HG03460 (cell line): Measurements from ENCODE around the gene NOL7.

Experiments
- ATAC-seq: cut with Tn5 transposase; IDR thresholded peaks from one replicate; pipeline ENCODE4 v1.9.1; 2021; ENCODE audit not compliant: unreplicated experiment

Gene NOL7

GRCh38 chr6:13649393-13649792 lies 34.3 kb downstream of the NOL7 start:
- no peak for ATAC-seq

- ATAC-seq: no peak
Measured at GRCh38 chr6:13653296-13653695, 38.2 kb downstream of the NOL7 start.

DNA sequence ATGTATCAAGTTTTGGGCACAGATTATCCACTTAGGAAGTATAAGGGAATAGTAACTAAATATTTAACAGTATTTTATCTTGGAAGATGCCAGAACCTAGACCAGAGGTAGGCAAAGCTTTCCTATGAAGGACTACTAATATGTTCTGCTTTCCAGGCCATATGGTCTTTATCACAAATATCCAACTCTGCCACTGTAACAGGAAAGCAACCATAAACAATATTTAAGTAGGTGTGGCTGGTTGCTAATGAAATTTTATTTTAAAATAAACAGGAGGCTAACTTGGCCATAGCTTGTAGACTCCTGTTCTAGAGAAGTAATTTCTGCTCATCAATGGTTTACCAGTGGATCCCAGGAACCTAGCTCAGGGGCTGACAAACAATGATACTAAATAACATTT lies 39.4 kb downstream of the NOL7 start:
- no peak for ATAC-seq

DNA sequence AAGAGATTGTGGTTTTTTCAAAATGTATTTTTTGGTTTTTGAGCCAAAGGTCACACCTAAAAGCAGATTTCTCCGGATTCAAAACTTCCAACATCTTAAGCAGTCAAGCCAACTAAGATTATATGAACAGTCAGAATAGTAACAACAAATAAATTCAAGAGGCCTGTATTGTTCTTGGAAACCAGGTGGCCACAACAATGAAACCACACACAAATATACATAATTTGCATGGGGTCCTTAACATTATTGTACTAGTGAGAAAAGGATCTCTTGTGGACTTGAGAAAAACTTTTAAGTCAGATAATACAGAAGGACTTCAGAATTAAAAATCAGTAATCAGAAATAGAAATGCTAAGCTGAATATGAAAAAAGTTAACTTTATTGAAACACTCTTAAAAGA lies 40.6 kb downstream of the NOL7 start:
- no peak for ATAC-seq

GRCh38 chr6:13660273-13660672 lies 45.1 kb downstream of the NOL7 start:
- ATAC-seq: no peak

GRCh38 chr6:13660893-13661292 lies 45.8 kb downstream of the NOL7 start:
- ATAC-seq: no peak

DNA sequence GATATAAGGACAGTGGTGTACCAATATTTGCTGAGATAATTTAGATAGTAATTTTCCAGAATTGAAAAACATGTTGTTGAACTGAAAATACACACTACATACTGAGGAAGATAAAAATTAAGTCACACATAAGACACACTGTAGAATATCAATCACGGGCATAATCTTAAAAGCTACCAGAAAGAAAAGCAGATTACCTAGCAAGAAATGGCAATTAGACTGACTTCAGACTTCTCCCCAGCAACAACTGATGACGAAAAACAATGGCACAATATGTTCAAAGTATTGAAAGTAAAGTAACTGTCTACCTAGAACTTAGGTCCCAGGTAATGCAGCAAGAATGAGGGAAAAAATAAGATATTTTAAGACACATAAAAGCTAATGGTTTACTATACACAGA lies 46.5 kb downstream of the NOL7 start:
- ATAC-seq: no peak

DNA sequence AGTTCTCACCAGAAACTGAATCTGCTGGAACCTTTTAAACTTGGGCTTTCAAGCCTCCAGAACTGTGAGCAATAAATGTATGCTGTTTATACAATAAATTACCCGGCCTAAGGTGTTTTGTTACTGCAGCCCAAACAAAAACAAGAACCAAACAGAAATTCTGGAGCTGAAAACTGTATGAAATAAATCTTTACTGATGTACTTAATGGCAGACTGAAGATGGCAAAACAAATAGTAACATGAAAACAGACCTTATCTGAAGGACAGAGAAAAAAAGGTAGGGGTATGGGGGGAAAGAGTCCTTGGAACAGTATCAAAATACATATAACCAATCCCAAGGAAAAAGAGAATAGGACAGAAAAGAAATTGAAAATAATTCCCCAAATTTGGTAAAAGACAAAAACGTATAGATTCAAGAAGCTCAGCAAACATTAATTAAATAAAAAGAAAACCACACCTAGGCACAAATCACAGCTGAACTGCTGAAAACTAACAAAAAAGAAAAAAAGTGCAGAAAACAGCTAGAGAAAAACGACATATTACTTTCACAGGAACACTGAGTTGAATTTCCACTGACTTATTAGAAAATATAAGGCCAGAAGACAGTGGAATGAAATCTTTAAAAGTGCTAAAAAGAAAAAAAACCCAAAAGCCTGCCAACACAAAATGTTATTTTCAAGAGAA lies 47.7 kb downstream of the NOL7 start:
- no peak for ATAC-seq

DNA sequence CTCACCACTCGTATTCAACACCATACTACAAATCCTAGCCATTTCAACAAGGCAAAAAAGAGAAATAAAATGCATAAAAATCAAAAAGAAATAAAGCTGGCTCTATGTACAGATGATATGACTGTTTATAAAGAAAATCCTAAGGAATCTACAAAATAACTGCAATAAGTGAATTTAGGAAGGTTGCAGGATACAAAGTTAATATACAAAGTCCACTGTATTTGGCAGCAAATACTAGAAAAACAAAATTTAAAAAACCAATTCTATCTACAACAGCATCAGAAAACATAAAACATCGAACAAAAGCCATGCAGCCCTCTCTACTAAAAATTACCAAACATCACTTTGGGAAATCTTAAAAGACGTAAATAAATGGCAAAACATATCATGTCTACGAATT lies 48.9 kb downstream of the NOL7 start:
- ATAC-seq: no peak

GRCh38 chr6:13664703-13665352 lies 49.7 kb downstream of the NOL7 start:
- no peak for ATAC-seq

DNA sequence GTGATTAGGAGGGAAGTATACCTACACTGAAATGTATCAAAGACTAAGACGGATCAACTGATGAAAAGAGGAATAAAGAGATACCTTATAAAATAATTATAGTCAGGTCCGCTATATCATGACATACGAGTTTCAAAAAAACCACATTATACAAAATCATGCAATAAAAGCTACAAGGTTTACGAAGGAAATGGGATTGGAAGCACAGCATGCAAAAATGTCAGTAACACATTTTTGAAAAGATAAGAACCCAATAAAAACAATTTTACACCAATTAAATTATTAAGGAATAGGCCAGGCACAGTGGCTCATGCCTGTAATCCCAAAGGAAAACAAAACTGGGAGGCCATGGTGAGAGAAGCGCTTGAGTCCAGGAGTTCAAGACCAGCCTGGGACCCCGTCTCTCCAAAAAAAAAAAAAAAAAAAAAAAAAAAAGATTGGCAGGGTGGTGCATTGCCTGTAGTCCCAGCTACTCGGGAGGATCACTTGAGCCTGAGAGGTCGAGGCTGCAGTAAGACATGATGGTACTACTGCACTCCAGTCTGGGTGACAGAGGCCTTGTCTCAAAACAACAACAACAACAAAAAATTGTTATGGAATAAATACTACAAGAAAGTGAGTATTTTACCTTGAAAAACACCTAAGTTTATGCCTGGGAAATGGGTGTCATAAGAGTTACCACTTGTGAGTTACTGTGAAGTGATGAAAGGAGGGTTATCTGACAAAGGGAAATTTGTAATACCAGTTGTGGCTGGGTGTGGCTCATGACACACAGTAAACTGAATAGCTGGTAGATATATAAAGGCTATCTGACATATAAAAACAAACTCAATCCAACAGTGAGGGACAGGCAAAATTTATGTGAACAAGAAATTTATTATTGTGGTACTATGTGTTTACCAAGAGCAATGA lies 51.3 kb downstream of the NOL7 start:
- no peak for ATAC-seq

DNA sequence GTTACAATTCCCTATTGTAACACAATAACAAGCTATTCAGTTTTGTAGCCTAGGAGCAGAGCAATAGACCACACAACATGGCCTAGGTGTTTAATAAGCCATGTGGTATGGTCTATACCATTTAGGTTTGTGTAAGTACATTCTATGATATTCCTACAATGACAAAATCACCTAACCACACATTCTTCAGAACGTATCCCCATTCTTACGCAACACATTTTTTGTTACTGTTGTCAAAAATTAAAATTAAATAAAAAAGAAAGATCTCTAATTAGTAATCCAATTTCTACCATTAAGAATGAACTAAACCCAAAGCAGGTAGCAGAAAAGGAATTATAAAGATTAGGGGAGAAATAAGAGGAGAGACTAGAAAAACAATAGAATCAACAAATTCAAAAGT lies 52.5 kb downstream of the NOL7 start:
- ATAC-seq: no peak

DNA sequence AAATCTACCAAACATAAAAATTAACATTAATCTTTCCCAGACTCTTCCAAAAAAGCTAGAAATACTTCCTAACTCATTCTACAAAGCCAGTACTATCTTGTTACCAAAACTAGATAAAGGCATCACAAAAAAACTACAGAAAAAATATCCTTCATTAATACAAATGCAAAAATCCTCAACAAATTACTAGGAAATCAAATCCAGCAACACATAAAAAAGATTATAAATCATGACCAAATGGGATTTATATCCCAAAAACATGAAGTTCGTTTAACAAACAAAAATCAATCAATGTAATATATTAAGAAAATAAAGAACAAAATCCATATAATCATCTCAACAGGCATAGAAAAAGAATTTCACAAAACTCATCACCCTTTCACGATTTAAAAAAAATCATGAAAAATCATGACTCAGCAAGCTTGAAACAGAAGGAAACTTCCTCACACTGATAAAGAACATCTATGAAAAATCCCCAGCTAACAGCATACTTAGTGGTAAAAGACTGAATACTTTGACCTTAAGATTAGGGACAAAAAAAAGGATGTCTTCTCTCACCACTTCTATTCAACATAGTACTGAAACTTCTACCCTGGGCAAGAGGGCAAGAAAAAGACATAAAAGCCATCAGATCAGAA lies 53.3 kb downstream of the NOL7 start:
- no peak for ATAC-seq

DNA sequence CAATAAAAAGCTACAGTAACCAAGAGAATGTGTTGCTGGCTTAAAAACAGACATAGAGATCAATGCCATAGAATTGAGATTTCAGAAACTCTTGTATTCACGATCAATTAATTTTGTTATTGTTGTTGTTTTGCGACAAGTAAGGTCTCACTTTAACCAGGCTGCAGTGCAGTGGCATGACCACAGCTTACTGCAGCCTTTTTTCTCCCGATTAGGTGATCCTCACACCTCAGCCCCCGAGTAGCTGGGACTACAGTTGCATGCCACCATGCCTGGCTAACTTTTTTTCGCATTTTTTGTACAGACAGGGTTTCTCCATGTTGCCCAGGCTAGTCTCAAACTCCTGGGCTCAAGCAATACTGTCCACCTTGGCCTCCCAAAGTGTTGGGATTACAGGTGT lies 54.3 kb downstream of the NOL7 start:
- ATAC-seq: no peak
